ENCODE data around the gene TMEM97.

DNA sequence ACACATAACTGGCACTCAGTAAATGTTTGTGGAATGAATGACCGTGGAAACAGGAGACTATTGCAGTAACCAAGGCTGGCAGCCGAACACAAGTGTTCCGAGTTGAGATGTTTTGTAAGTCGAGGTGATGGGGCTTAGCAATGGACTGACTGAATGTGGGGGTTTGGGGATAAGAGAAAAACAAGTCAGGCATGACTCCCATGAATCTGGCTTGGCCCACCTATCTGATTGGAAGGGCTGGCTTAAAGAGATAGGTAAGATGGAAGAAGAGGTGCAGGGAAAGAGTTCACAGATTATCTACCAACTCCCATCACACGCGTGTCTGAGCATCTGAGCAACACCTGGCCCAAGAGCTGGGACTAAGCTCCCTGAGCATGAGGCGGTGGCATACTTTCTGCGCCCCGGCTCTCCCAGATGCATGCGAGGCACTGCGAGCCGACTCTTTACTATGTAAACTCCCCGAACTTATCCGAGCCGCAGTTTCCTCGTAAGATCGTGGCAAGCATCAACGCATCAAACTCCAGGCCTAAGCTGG is 15.7 kb downstream of the TMEM97 start:
- TF ChIP-seq EZH2 (IDR thresholded peaks at IDR 0.05; ENCODE audit: insufficient read depth, poor library complexity, severe bottlenecking), result no peak
- TF ChIP-seq EZH2phosphoT487 (IDR thresholded peaks at IDR 0.05; ENCODE audit: insufficient read depth, low read depth), result no peak

All from GM23248 (cell line).